Mesendoderm (in vitro differentiated cells): Measurements from ENCODE around the gene DISC1.

Experiments
- DNase-seq: peaks from one replicate; pipeline ENCODE4 v3.0.0; 2013
- H2AK5ac ChIP-seq: 2 replicates; pipeline ENCODE4 v1.6.1; 2013; ENCODE audit warnings: low read length, inconsistent platforms
- H2BK120ac ChIP-seq: 2 replicates; pipeline ENCODE4 v1.6.1; 2013; ENCODE audit warnings: low read depth, mild to moderate bottlenecking, low read length, moderate library complexity, mixed read lengths
- H2BK15ac ChIP-seq: replicated peaks from 2 replicates; pipeline ENCODE4 v1.6.1; 2013; ENCODE audit warnings: low read depth, mild to moderate bottlenecking, moderate library complexity
- H2BK5ac ChIP-seq: 2 replicates; pipeline ENCODE4 v1.6.1; 2013; ENCODE audit warnings: low read length, inconsistent platforms
- H3K18ac ChIP-seq: 2 replicates; pipeline ENCODE4 v1.6.1; 2013; ENCODE audit warnings: mild to moderate bottlenecking, low read length, mixed read lengths
- H3K23ac ChIP-seq: one replicate; pipeline ENCODE4 v1.6.1; 2013; ENCODE audit warnings: low read length
- H3K27ac ChIP-seq: 2 replicates; pipeline ENCODE4 v1.5.1; 2013; ENCODE audit warnings: low read depth, mild to moderate bottlenecking, inconsistent platforms, low read length, moderate library complexity
- H3K27me3 ChIP-seq: 2 replicates; pipeline ENCODE4 v1.6.1; 2013; ENCODE audit warnings: low read length, control low read depth, mild to moderate bottlenecking, inconsistent platforms; ENCODE audit not compliant: insufficient read depth, poor library complexity
- H3K36me3 ChIP-seq: 2 replicates; pipeline ENCODE4 v1.6.1; 2013; ENCODE audit warnings: low read length, inconsistent platforms; ENCODE audit not compliant: control insufficient read depth, insufficient read depth
- H3K4ac ChIP-seq: one replicate; pipeline ENCODE4 v1.6.1; 2013; ENCODE audit warnings: low read depth, mild to moderate bottlenecking, low read length, moderate library complexity
- H3K4me1 ChIP-seq: 2 replicates; pipeline ENCODE4 v1.6.1; 2013; ENCODE audit warnings: low read depth, low read length, inconsistent platforms; ENCODE audit not compliant: control insufficient read depth
- H3K4me2 ChIP-seq: 2 replicates; pipeline ENCODE4 v1.6.1; 2013; ENCODE audit warnings: low read length
- H3K4me3 ChIP-seq: 2 replicates; pipeline ENCODE4 v1.5.1; 2013; ENCODE audit warnings: mild to moderate bottlenecking, low read length
- H3K56ac ChIP-seq: one replicate; pipeline ENCODE4 v1.6.1; 2013; ENCODE audit warnings: low read length
- H3K79me1 ChIP-seq: 2 replicates; pipeline ENCODE4 v1.6.1; 2013; ENCODE audit warnings: low read length, inconsistent platforms
- H3K79me2 ChIP-seq: 2 replicates; pipeline ENCODE4 v1.6.1; 2013; ENCODE audit warnings: mild to moderate bottlenecking, low read length; ENCODE audit not compliant: control insufficient read depth, insufficient read depth
- H3K9ac ChIP-seq: 2 replicates; pipeline ENCODE4 v1.6.1; 2013; ENCODE audit warnings: low read length, inconsistent platforms
- H4K5ac ChIP-seq: one replicate; pipeline ENCODE4 v1.6.1; 2013; ENCODE audit warnings: low read length
- H4K8ac ChIP-seq: one replicate; pipeline ENCODE4 v1.6.1; 2013; ENCODE audit warnings: low read depth, mild to moderate bottlenecking, control low read depth, low read length, moderate library complexity
- WGBS: extraction: QIAGEN DNeasy Blood & Tissue Kit; methylation state at CpG from one replicate; pipeline ENCODE4 v1.1.7; 2013; ENCODE audit warnings: low lambda C conversion rate, missing lambda C conversion rate; ENCODE audit not compliant: insufficient coverage; ENCODE audit errors: extremely low coverage; 5-methylcytosine and 5-hydroxymethylcytosine counted together

DISC1 gene

DNA sequence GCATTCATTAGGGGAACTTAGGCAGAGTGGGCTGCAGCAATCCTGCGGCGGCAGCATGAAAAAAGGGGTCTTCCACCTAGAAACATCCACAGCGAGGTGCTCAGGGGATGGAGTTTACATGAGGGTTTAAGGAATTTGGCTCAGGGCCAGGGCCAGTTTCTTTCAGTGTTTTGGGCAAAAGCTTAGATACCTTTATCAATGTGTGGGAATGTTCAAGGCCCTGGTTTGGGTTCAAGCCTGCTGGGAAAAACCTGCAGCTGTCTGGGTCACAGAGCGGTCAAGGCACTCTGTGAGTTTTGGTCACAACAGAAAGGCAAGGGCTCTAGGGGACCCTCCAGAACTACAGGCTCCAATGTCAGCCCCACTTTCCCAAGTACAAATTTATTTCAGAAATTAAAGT lies 230.3 kb downstream of the DISC1 start:
- Histone ChIP-seq H3K4me3 (no peak overlapping the region), H3K9ac (no peak overlapping the region), H3K4ac (no peak overlapping the region), H2BK5ac (no peak overlapping the region), H3K27ac (no peak overlapping the region), H4K5ac (no peak overlapping the region), H3K4me2 (no peak overlapping the region), H3K79me1 (no peaks in the 10 kb centered on the region), H3K27me3 (no peaks in the 10 kb centered on the region), H3K18ac (no peak overlapping the region), H4K8ac (no peak overlapping the region), H2BK15ac (no peak overlapping the region), H3K79me2 (no peaks in the 10 kb centered on the region), H3K56ac (no peak overlapping the region), H3K4me1 (no peaks in the 10 kb centered on the region), H3K23ac (no peak overlapping the region), H2AK5ac (no peak overlapping the region), H2BK120ac (no peak overlapping the region), H3K36me3 (no peaks in the 10 kb centered on the region)
- WGBS = no CpG with 5 or more reads among the region's 4 CpGs
- DNase-seq = no peak

DNA sequence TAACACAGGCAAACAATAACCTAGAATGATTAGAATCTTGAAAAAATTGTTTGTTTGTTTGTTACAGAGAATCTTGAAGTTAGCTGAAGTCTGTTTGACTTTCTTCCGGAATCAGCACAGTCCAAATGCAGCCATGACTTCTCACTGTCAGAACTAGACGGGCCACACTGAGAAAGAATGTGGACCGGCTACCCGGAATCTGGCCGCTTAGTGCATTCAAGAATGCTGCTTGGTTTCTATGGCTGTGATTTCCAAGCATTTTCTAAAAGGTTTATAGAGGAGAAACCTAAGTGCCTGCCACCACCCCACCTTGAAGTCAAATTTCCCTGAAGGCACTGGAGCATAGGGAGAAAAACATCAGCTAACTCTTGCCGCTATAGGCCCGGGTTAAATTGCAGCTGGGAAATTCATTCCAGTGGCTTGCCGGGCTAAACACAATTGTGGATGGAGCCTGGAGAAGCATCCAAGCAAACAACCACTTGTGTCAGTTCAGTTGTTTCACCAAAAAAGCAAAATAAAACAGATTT lies 231.1 kb downstream of the DISC1 start:
- no peak overlapping the region for H3K4me3 ChIP-seq
- no peak overlapping the region for H3K27ac ChIP-seq
- H3K27me3 ChIP-seq = no peaks in the 10 kb centered on the region
- H4K5ac ChIP-seq = no peak overlapping the region
- no peak overlapping the region for H3K18ac ChIP-seq
- H3K79me2 ChIP-seq = no peaks in the 10 kb centered on the region
- WGBS = no CpG with 5 or more reads among the region's 8 CpGs
- DNase-seq = no peak
- H4K8ac ChIP-seq = no peak overlapping the region
- no peak overlapping the region for H2BK15ac ChIP-seq
- no peaks in the 10 kb centered on the region for H3K4me1 ChIP-seq
- no peak overlapping the region for H3K4ac ChIP-seq
- no peak overlapping the region for H2BK5ac ChIP-seq
- H3K36me3 ChIP-seq = no peaks in the 10 kb centered on the region
- no peak overlapping the region for H2AK5ac ChIP-seq
- no peak overlapping the region for H3K4me2 ChIP-seq
- H3K9ac ChIP-seq = no peak overlapping the region
- no peak overlapping the region for H3K23ac ChIP-seq
- no peak overlapping the region for H3K56ac ChIP-seq
- H2BK120ac ChIP-seq = no peak overlapping the region
- H3K79me1 ChIP-seq = no peaks in the 10 kb centered on the region

GRCh38 chr1:231860221-231861088 lies 233.9 kb downstream of the DISC1 start:
- DNase-seq = no peak
- H3K4me2 ChIP-seq = no peak overlapping the region
- H3K23ac ChIP-seq = no peak overlapping the region
- no peak overlapping the region for H3K18ac ChIP-seq
- no peak overlapping the region for H4K5ac ChIP-seq
- no peaks in the 10 kb centered on the region for H3K4me1 ChIP-seq
- H2BK120ac ChIP-seq = no peak overlapping the region
- H4K8ac ChIP-seq = no peak overlapping the region
- no peaks in the 10 kb centered on the region for H3K27me3 ChIP-seq
- H3K79me2 ChIP-seq = no peaks in the 10 kb centered on the region
- no peak overlapping the region for H3K4me3 ChIP-seq
- H3K56ac ChIP-seq = no peak overlapping the region
- H3K36me3 ChIP-seq = no peaks in the 10 kb centered on the region
- H3K9ac ChIP-seq = no peak overlapping the region
- no peaks in the 10 kb centered on the region for H3K79me1 ChIP-seq
- no peak overlapping the region for H2BK5ac ChIP-seq
- no peak overlapping the region for H2BK15ac ChIP-seq
- no CpG with 5 or more reads among the region's 5 CpGs for WGBS
- H2AK5ac ChIP-seq = no peak overlapping the region
- H3K4ac ChIP-seq = no peak overlapping the region
- no peak overlapping the region for H3K27ac ChIP-seq

DNA sequence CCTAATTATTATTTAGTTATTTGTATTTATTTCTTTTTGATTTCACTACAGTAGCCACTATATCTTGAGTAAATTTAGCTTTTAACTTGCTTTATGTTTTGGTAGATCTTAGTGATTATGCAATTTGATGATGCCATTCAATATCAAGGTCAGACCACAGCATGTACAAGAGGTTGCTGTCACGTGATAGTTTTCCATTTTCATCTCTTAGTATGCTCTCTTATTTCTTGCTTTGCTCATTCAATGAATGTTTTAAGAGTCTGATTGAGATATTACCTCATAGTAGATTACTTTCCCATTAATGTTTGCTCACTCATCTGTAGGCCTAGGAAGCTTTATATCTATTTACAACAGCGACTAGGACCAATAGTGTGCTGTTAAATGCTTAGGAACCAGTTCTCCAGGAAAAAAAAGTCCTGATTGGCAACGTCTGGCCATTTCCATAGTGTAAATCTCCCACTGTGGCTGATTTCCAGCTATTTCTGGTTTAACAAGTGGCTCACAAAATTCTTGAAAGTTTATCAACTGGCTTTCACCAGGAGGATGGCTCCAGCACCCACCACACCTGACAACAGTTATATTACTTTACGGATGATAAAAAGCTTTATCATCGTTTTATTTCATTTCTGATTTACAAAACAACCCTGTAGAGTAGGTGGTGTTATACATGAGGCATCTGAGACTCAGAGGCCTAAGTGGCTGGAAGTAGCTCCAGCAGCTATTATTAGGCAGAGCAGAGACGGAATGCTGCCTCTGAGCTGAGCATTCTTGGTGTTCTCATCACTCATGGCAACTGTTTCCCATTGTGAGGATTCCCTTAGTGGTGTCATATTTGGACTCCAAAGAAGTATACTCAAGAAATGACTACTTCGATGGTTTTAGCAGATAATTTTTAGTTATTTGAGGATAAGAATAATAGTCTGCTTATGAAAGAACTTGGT lies 235.2 kb downstream of the DISC1 start:
- Histone ChIP-seq H4K5ac (no peak overlapping the region), H3K4ac (no peak overlapping the region), H3K27ac (no peak overlapping the region), H3K18ac (no peak overlapping the region), H3K23ac (no peak overlapping the region), H3K4me3 (no peak overlapping the region), H3K9ac (no peak overlapping the region), H3K79me2 (no peaks in the 10 kb centered on the region), H3K27me3 (no peaks in the 10 kb centered on the region), H3K4me2 (no peak overlapping the region), H2BK120ac (no peak overlapping the region), H2BK15ac (no peak overlapping the region), H3K56ac (no peak overlapping the region), H3K36me3 (no peaks in the 10 kb centered on the region), H3K4me1 (no peaks in the 10 kb centered on the region), H4K8ac (no peak overlapping the region), H3K79me1 (no peaks in the 10 kb centered on the region), H2AK5ac (no peak overlapping the region), H2BK5ac (no peak overlapping the region)
- no peak for DNase-seq
- no CpG with 5 or more reads among the region's 7 CpGs for WGBS

DNA sequence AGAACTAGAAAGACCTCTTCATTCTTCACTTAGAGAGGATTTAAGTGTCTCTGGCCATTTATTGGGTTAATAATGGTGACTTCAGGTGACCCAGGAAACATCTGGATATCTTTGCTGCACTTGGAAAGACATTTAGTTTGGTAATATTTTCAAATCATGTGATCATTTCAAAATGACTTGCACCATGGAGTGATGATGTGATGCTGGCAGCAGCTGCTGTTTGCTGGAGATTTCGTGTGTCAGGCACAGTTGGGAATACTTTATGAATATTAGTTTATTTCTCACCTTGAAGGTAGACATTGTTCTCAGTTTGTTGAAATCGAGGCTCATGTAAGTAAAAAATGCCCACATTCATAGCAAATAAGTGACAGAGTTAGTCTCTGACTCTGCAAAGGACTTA lies 236.0 kb downstream of the DISC1 start:
- no CpG with 5 or more reads among the region's 2 CpGs for whole genome bisulfite sequencing
- no peak overlapping the region for H2BK5ac ChIP-seq

More for the DNA sequence above, 236.0 kb downstream of the DISC1 start:
- Histone ChIP-seq H2BK15ac (no peak overlapping the region), H4K8ac (no peak overlapping the region), H3K18ac (no peak overlapping the region), H3K23ac (no peak overlapping the region), H3K4me2 (no peak overlapping the region), H4K5ac (no peak overlapping the region), H3K27ac (no peak overlapping the region), H3K9ac (no peak overlapping the region), H2BK120ac (no peak overlapping the region), H3K36me3 (no peaks in the 10 kb centered on the region), H3K79me2 (no peaks in the 10 kb centered on the region), H3K4ac (no peak overlapping the region), H3K56ac (no peak overlapping the region), H3K27me3 (no peaks in the 10 kb centered on the region), H3K4me3 (no peak overlapping the region), H3K4me1 (no peaks in the 10 kb centered on the region), H2AK5ac (no peak overlapping the region), H3K79me1 (no peaks in the 10 kb centered on the region)
- no peak for DNase-seq
